WTC11 (cell line): ENCODE measurements around the gene DOK7. TPM values are rescaled to one million over a fixed set of nuclear protein-coding genes. Genes with fewer than 3 reads are reported as not detected.
"Not testable (repeated sequence)": the region's sequence is repeated elsewhere in the genome, so short reads cannot be mapped to it uniquely, and the experiment has no call there.

Source experiments
- ATAC-seq: fragments of 200-7000 bp; cut with Tn5 transposase; 2 replicates; pipeline ENCODE4 v1.10.0; 2021; ENCODE audit warnings: mild to moderate bottlenecking, moderate library complexity
- CTCF ChIA-PET: fragments of 300-600 bp; sonication (Branson Sonifier 250); formaldehyde crosslinking; loops from one replicate; lab custom pipeline; 2021; ENCODE audit warnings: antibody characterized with exemption; lab: Charles Lee
- POLR2A ChIA-PET: fragments of 350-600 bp; sonication (Branson Sonifier 250); formaldehyde crosslinking; loops from one replicate; lab custom pipeline; 2021; ENCODE audit warnings: antibody characterized with exemption; lab: Charles Lee
- DNase-seq: peaks from one replicate; pipeline ENCODE4 v3.0.0; 2021; ENCODE audit warnings: low spot score
- H3K27ac Mint-ChIP-seq: 2 replicates; pipeline ENCODE4 v1.8.0; 2021; ENCODE audit warnings: mixed read lengths
- H3K27me3 Mint-ChIP-seq: 2 replicates; pipeline ENCODE4 v1.8.0; 2021; ENCODE audit warnings: low read depth, mild to moderate bottlenecking, moderate library complexity, mixed read lengths
- H3K36me3 Mint-ChIP-seq: 2 replicates; pipeline ENCODE4 v1.8.0; 2021; ENCODE audit warnings: mixed read lengths
- H3K4me1 Mint-ChIP-seq: 2 replicates; pipeline ENCODE4 v1.8.0; 2022; ENCODE audit warnings: mixed read lengths
- H3K4me3 Mint-ChIP-seq: 2 replicates; pipeline ENCODE4 v1.8.0; 2021; ENCODE audit warnings: mild to moderate bottlenecking, moderate library complexity, mixed read lengths
- H3K9me3 Mint-ChIP-seq: 2 replicates; pipeline ENCODE4 v1.8.0; 2021; ENCODE audit warnings: mixed read lengths
- ARID4B ChIP-seq: sonication (generic); formaldehyde crosslinking; IDR thresholded peaks from 2 replicates; pipeline ENCODE4 v1.8.0; 2023; ENCODE audit warnings: missing genetic modification reagents, mild to moderate bottlenecking, borderline replicate concordance
- ATF6 ChIP-seq: sonication (generic); formaldehyde crosslinking; IDR thresholded peaks from 2 replicates; pipeline ENCODE4 v1.8.1; 2023; ENCODE audit warnings: mild to moderate bottlenecking, missing genetic modification reagents
- CTCF ChIP-seq: fragments of 200-600 bp; IDR thresholded peaks from 2 replicates; pipeline ENCODE4 v1.8.0; 2022; ENCODE audit warnings: antibody characterized with exemption
- E2F5 ChIP-seq: sonication (generic); formaldehyde crosslinking; IDR thresholded peaks from 2 replicates; pipeline ENCODE4 v1.8.1; 2022; ENCODE audit warnings: mild to moderate bottlenecking, moderate library complexity, missing genetic modification reagents
- EMX1 ChIP-seq: fragments of 250-450 bp; sonication (Bioruptor Pico); IDR thresholded peaks from 2 replicates; pipeline ENCODE4 v1.8.0; 2021; ENCODE audit warnings: mild to moderate bottlenecking
- FOXP4 ChIP-seq: sonication (generic); formaldehyde crosslinking; IDR thresholded peaks from 2 replicates; pipeline ENCODE4 v1.8.0; 2022; ENCODE audit warnings: mild to moderate bottlenecking, missing genetic modification reagents
- MXD4 ChIP-seq: fragments of 250-450 bp; sonication (Bioruptor Pico); IDR thresholded peaks from 2 replicates; pipeline ENCODE4 v1.8.0; 2021; ENCODE audit warnings: mild to moderate bottlenecking, moderate library complexity, borderline replicate concordance
- MYBL2 ChIP-seq: sonication (generic); formaldehyde crosslinking; IDR thresholded peaks from 2 replicates; pipeline ENCODE4 v1.8.1; 2023; ENCODE audit warnings: mild to moderate bottlenecking, moderate library complexity, missing genetic modification reagents
- NR2C2 ChIP-seq: sonication (generic); formaldehyde crosslinking; IDR thresholded peaks from 2 replicates; pipeline ENCODE4 v1.8.0; 2022; ENCODE audit warnings: mild to moderate bottlenecking, missing genetic modification reagents
- NR3C1 ChIP-seq: sonication (generic); formaldehyde crosslinking; conservative IDR thresholded peaks from 2 replicates; pipeline ENCODE4 v1.8.1; 2023; ENCODE audit warnings: low read depth, mild to moderate bottlenecking, missing genetic modification reagents
- PRDM15 ChIP-seq: sonication (generic); formaldehyde crosslinking; IDR thresholded peaks from 2 replicates; pipeline ENCODE4 v1.8.0; 2022; ENCODE audit warnings: missing genetic modification reagents
- ZBTB43 ChIP-seq: sonication (generic); formaldehyde crosslinking; IDR thresholded peaks from 2 replicates; pipeline ENCODE4 v1.8.1; 2023; ENCODE audit warnings: mild to moderate bottlenecking, missing genetic modification reagents
- ZNF317 ChIP-seq: sonication (generic); formaldehyde crosslinking; IDR thresholded peaks from 2 replicates; pipeline ENCODE4 v1.8.1; 2023; ENCODE audit warnings: low read depth, mild to moderate bottlenecking, moderate library complexity, missing genetic modification reagents, borderline replicate concordance
- ZNF423 ChIP-seq: fragments of 250-450 bp; sonication (Bioruptor Pico); IDR thresholded peaks from 2 replicates; pipeline ENCODE4 v2.1.2; 2022; ENCODE audit warnings: mild to moderate bottlenecking, moderate library complexity
- total RNA-seq: library from RNA; stranded (reverse); gene quantifications from 3 replicates; pipeline ENCODE4 v1.2.3, GENCODE V29; 2021

Gene DOK7
- total RNA-seq, 1 experiment from 2014 or later, result 0.22 TPM

- no peak for TF ChIP-seq CTCF
- TF ChIP-seq ZBTB43 (CRISPR knock-in tag), result no peak
Measured at GRCh38 chr4:3511187-3511586, 48.1 kb downstream of the DOK7 start (continued).

GRCh38 chr4:3511601-3512000 lies 48.5 kb downstream of the DOK7 start:
- ATAC-seq, H3K27me3 Mint-ChIP-seq, DNase-seq, CTCF ChIA-PET, H3K27ac Mint-ChIP-seq, H3K4me3 Mint-ChIP-seq, H3K4me1 Mint-ChIP-seq, H3K9me3 Mint-ChIP-seq: not testable (repeated sequence)
- H3K36me3 Mint-ChIP-seq, result peaks cover 76% of the 10 kb centered on the region
- POLR2A ChIA-PET, result interaction anchor here (0.5 kb wide), 1 partner anchor 170 kb away, joined by 3 read pairs; no protein-coding TSS in a partner anchor

GRCh38 chr4:3512279-3512678 lies 49.2 kb downstream of the DOK7 start:
- H3K9me3 Mint-ChIP-seq, result no peaks in the 10 kb centered on the region
- H3K4me3 Mint-ChIP-seq, result no peak overlapping the region
- H3K4me1 Mint-ChIP-seq, result peaks cover 4% of the 10 kb centered on the region; the same call in 1 of the 2 replicates
- no peaks in the 10 kb centered on the region for H3K27me3 Mint-ChIP-seq
- ATAC-seq (no peak), DNase-seq (no peak)
- ChIA-PET CTCF (interaction anchor here (4.3 kb wide), 1 partner anchor 31 kb away, joined by 54 read pairs; no protein-coding TSS in a partner anchor), POLR2A (no interaction called here)
- no peak overlapping the region for H3K27ac Mint-ChIP-seq
- H3K36me3 Mint-ChIP-seq, result peaks cover 72% of the 10 kb centered on the region
- TF ChIP-seq E2F5 (no peak), NR2C2 (CRISPR knock-in tag) (no peak), EMX1 (CRISPR knock-in tag) (no peak), ZNF317 (CRISPR knock-in tag) (no peak), ATF6 (CRISPR knock-in tag) (no peak), NR3C1 (CRISPR knock-in tag) (no peak), ZNF423 (CRISPR knock-in tag) (no peak), MYBL2 (CRISPR knock-in tag) (no peak), ARID4B (no peak), MXD4 (CRISPR knock-in tag) (no peak), PRDM15 (no peak), FOXP4 (CRISPR knock-in tag) (no peak)
